ENCODE results near the gene ZNF433. TPM values are rescaled to one million over a fixed set of nuclear protein-coding genes. Genes with fewer than 3 reads are reported as not detected.

Gene ZNF433
- total and polyA plus RNA-seq, 10 of the 15 experiments (the other 5 are each of a cell fraction or from before 2014, with no cell fraction given), result 0.79 to 2.9 (median 1.7) TPM

- Histone ChIP-seq H3K79me2 (ENCODE audit: control insufficient read depth, insufficient read depth, low read length) (no peaks in the 10 kb centered on the region), H3K4me1 (ENCODE audit: control insufficient read depth, insufficient read depth, low read length) (no peaks in the 10 kb centered on the region), H4K20me1 (ENCODE audit: control insufficient read depth, insufficient read depth) (no peaks in the 10 kb centered on the region), H3K4me2 (ENCODE audit: control insufficient read depth, insufficient read depth) (no peak overlapping the region), H3K36me3 (ENCODE audit: control insufficient read depth in 2 of 2, insufficient read depth in 2 of 2, low read length in 1 of 2) (no peaks in the 10 kb centered on the region), H3K27ac (ENCODE audit: control insufficient read depth, insufficient read depth) (no peak overlapping the region), H3K9ac (ENCODE audit: control insufficient read depth, insufficient read depth, low read length) (no peak overlapping the region), H3K27me3 (replicated peaks in 1 of 2; ENCODE audit: control insufficient read depth in 2 of 2, insufficient read depth in 2 of 2, low read length in 1 of 2) (no peaks in the 10 kb centered on the region), H3K4me3 (no peak overlapping the region), H3K9me3 (replicated peaks; ENCODE audit: control insufficient read depth, insufficient read depth, low read length) (peaks cover 26% of the 10 kb centered on the region), H2AFZ (ENCODE audit: control insufficient read depth, low read depth, low read length) (no peak overlapping the region)
- CTCF ChIA-PET, result interaction anchor here (1.1 to 12.9 kb wide), 5 partner anchors 12 to 158 kb away, joined by 4 to 181 read pairs (median 6); partner anchors contain the start of genes ZNF20, ZNF700 and ZNF763
- no TSS peak for BruUV-seq (replicated peaks)
- DNase-seq (ENCODE audit: low read depth, low spot score) (no peak), FAIRE-seq (no peak), ATAC-seq (no peak)
- intact Hi-C loops (cut with micrococcal nuclease; ENCODE audit: unreplicated experiment), result no loop called here
- SMC1A ChIA-PET (ENCODE audit: uncharacterized antibody, unreplicated experiment), result interaction anchor here (0.6 kb wide), 1 partner anchor 473 kb away, joined by 3 read pairs; no protein-coding TSS in a partner anchor
- in situ Hi-C loops (cut with MboI), result no loop called here
- RAD21 ChIA-PET (ENCODE audit: unreplicated experiment), result interaction anchor here (0.9 kb wide), 1 partner anchor 58 kb away, joined by 5 read pairs; the partner anchor contains the start of gene ZNF700
- TF ChIP-seq ZNF274 (IDR thresholded peaks at IDR 0.05; ENCODE audit: insufficient read depth, insufficient read length), result no peak
- TF ChIP-seq ZNF217 (IDR thresholded peaks at IDR 0.05), result no peak
- TF ChIP-seq, protein P1, sequence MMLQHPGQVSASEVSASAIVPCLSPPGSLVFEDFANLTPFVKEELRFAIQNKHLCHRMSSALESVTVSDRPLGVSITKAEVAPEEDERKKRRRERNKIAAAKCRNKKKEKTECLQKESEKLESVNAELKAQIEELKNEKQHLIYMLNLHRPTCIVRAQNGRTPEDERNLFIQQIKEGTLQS (IDR thresholded peaks at IDR 0.05; ENCODE audit: borderline replicate concordance, extremely low read depth, low read depth, low read length), result no peak
- no peak for TF ChIP-seq FOS (IDR thresholded peaks at IDR 0.05; ENCODE audit: borderline replicate concordance, extremely low read depth, insufficient read length)
- no peak for TF ChIP-seq STAT1 (conservative IDR thresholded peaks at IDR 0.05)
- no peak for TF ChIP-seq ZZZ3 (IDR thresholded peaks at IDR 0.05; ENCODE audit: control insufficient read depth, insufficient read length, low read depth)
- no peak for TF ChIP-seq HDAC6 (IDR thresholded peaks at IDR 0.05; ENCODE audit: unreplicated experiment)
- no peak for TF ChIP-seq SMC3 (IDR thresholded peaks at IDR 0.05; ENCODE audit: borderline replicate concordance, low read length)
- no peak for TF ChIP-seq MEF2A (IDR thresholded peaks at IDR 0.05; ENCODE audit: insufficient read depth, low read depth, low read length)
- no peak for TF ChIP-seq DPF2 (IDR thresholded peaks at IDR 0.05)
- TF ChIP-seq, protein P2, sequence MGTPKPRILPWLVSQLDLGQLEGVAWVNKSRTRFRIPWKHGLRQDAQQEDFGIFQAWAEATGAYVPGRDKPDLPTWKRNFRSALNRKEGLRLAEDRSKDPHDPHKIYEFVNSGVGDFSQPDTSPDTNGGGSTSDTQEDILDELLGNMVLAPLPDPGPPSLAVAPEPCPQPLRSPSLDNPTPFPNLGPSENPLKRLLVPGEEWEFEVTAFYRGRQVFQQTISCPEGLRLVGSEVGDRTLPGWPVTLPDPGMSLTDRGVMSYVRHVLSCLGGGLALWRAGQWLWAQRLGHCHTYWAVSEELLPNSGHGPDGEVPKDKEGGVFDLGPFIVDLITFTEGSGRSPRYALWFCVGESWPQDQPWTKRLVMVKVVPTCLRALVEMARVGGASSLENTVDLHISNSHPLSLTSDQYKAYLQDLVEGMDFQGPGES (IDR thresholded peaks at IDR 0.05), result no peak
- POLR2A ChIA-PET, result interaction anchor here (0.6 kb wide), 1 partner anchor 54 kb away, joined by 4 read pairs; no protein-coding TSS in a partner anchor
- WGBS (ENCODE audit: insufficient coverage, insufficient replicate concordance, low lambda C conversion rate, missing lambda C conversion rate), result 75% methylated on average over 4 of the region's 4 CpGs
These were observed 53.0 kb downstream of the ZNF433 start for GRCh38 chr19:11982526-11982925.

Data from GM12878 (cell line).